ENCODE measurements around the gene USHBP1. TPM values are rescaled to one million over a fixed set of nuclear protein-coding genes. Genes with fewer than 3 reads are reported as not detected.

Gene USHBP1
- total RNA-seq, 4 donors from 2014 or later, result 0.70 to 4.8 (median 0.73) TPM; not detected in 1

GRCh38 chr19:17289489-17289888 is 24.9 kb upstream of the USHBP1 start:
- Histone ChIP-seq H3K27ac (no peak overlapping the region), H3K4me3 (no peak overlapping the region), H3K27me3 (peaks cover 0 to 11% (median 0%) of the 10 kb centered on the region in 4 donors), H3K36me3 (peaks cover 0 to 6% (median 0%) of the 10 kb centered on the region in 3 donors), H3K4me1 (peaks cover 8 to 34% (median 8%) of the 10 kb centered on the region in 3 donors), H3K9me3 (no peaks in the 10 kb centered on the region)
- DNase-seq, result no peak
- intact Hi-C loops (cut with DNase I), result loop anchor here (10.0 kb wide), 1 partner anchor 85 kb away; no protein-coding TSS in a partner anchor
- TF ChIP-seq POLR2A (IDR thresholded peaks at IDR 0.05) (no peak), CTCF (IDR thresholded peaks at IDR 0.05) (peak in 1 of 6 experiments; percentile 10)
- WGBS, 2 donors, result 15 to 38% methylated on average over 7 to 15 of the region's 22 CpGs

GRCh38 chr19:17286752-17287151 is 22.2 kb upstream of the USHBP1 start:
- no peak overlapping the region for H3K27ac ChIP-seq
- no peak overlapping the region for H3K4me3 ChIP-seq
- WGBS, 2 donors, result 84 to 85% methylated on average over 8 to 9 of the region's 9 CpGs
- no peaks in the 10 kb centered on the region for H3K9me3 ChIP-seq
- DNase-seq, result no peak
- H3K27me3 ChIP-seq, result peaks cover 0 to 23% (median under 1%) of the 10 kb centered on the region in 4 donors
- H3K4me1 ChIP-seq, result peaks cover 11 to 20% (median 12%) of the 10 kb centered on the region in 3 donors
- intact Hi-C loops (cut with DNase I), result loop anchor here (10.0 kb wide), 1 partner anchor 82 kb away; no protein-coding TSS in a partner anchor
- no peaks in the 10 kb centered on the region for H3K36me3 ChIP-seq
- TF ChIP-seq POLR2A (IDR thresholded peaks at IDR 0.05) (no peak), CTCF (IDR thresholded peaks at IDR 0.05) (no peak)

- Histone ChIP-seq H3K36me3 (no peaks in the 10 kb centered on the region), H3K4me1 (peaks cover 14 to 24% (median 16%) of the 10 kb centered on the region in 3 donors), H3K9me3 (no peaks in the 10 kb centered on the region), H3K27me3 (peaks cover 0 to 28% (median 2%) of the 10 kb centered on the region in 4 donors), H3K4me3 (no peak overlapping the region), H3K27ac (no peak overlapping the region)
- no peak for DNase-seq
- intact Hi-C loops (cut with DNase I), result loop anchor here (10.0 kb wide), 1 partner anchor 81 kb away; no protein-coding TSS in a partner anchor
- WGBS, 2 donors, result 100% methylated on average over 1 to 2 of the region's 11 CpGs
- TF ChIP-seq CTCF (IDR thresholded peaks at IDR 0.05) (no peak), POLR2A (IDR thresholded peaks at IDR 0.05) (no peak)
These were observed 21.7 kb upstream of the USHBP1 start for GRCh38 chr19:17286263-17286662.

GRCh38 chr19:17285415-17286135 is 21.0 kb upstream of the USHBP1 start:
- TF ChIP-seq CTCF (IDR thresholded peaks at IDR 0.05), result no peak
- TF ChIP-seq POLR2A (IDR thresholded peaks at IDR 0.05), result no peak
- no peaks in the 10 kb centered on the region for H3K36me3 ChIP-seq
- H3K9me3 ChIP-seq, result no peaks in the 10 kb centered on the region
- no peak overlapping the region for H3K27ac ChIP-seq
- peaks cover 0 to 31% (median 2%) of the 10 kb centered on the region in 4 donors for H3K27me3 ChIP-seq
- WGBS, 2 donors, result 87 to 88% methylated on average over 13 of the region's 18 CpGs
- DNase-seq, result no peak
- peaks cover 14 to 26% (median 17%) of the 10 kb centered on the region in 3 donors for H3K4me1 ChIP-seq
- no peak overlapping the region for H3K4me3 ChIP-seq
- intact Hi-C loops (cut with DNase I), result loop anchor here (10.0 kb wide), 1 partner anchor 81 kb away; no protein-coding TSS in a partner anchor

GRCh38 chr19:17283504-17283996 is 19.0 kb upstream of the USHBP1 start:
- no peak overlapping the region for H3K27ac ChIP-seq
- no peaks in the 10 kb centered on the region for H3K9me3 ChIP-seq
- DNase-seq, result no peak
- H3K4me3 ChIP-seq, result no peak overlapping the region
- intact Hi-C loops (cut with DNase I), result loop anchor here (5.0 to 10.0 kb wide), 2 partner anchors 79 to 216 kb away; no protein-coding TSS in a partner anchor
- TF ChIP-seq CTCF (IDR thresholded peaks at IDR 0.05) (no peak), POLR2A (IDR thresholded peaks at IDR 0.05) (no peak)
- WGBS, 2 donors, result no CpG with 5 or more reads among the region's 7 CpGs
- H3K4me1 ChIP-seq, result peaks cover 14 to 20% (median 17%) of the 10 kb centered on the region in 3 donors
- peaks cover 0 to 21% (median 2%) of the 10 kb centered on the region in 4 donors for H3K27me3 ChIP-seq
- H3K36me3 ChIP-seq, result peaks cover 0 to 12% (median 0%) of the 10 kb centered on the region in 3 donors
